Panc1 (cell line): ENCODE results near the gene WDR26. TPM values are rescaled to one million over a fixed set of nuclear protein-coding genes. Genes with fewer than 3 reads are reported as not detected.
"Not testable (repeated sequence)": the region's sequence is repeated elsewhere in the genome, so short reads cannot be mapped to it uniquely, and the experiment has no call there.

ENCODE experiments used
- ATAC-seq: fragments of 200-7000 bp; cut with Tn5 transposase; 2 replicates; pipeline ENCODE4 v1.9.1; 2020; ENCODE audit warnings: mild to moderate bottlenecking, moderate library complexity
- BruUV-seq: library from RNA; stranded (reverse); fragments of 400-500 nt; replicated peaks from 2 replicates; lab custom pipeline; 2021; lab: Mats Ljungman, UMichigan
- CTCF ChIA-PET: fragments of 300-600 bp; sonication (Branson Sonifier 250); formaldehyde crosslinking; loops from one replicate; lab custom pipeline; 2022; ENCODE audit warnings: antibody characterized with exemption; lab: Charles Lee
- POLR2A ChIA-PET: fragments of 300-600 bp; sonication (Branson Sonifier 250); formaldehyde crosslinking; loops from one replicate; lab custom pipeline; 2022; ENCODE audit warnings: antibody characterized with exemption; lab: Charles Lee
- DNase-seq: peaks from one replicate; pipeline ENCODE4 v3.0.0-alpha.2; 2010; ENCODE audit warnings: low read depth, low spot score
- H3K27ac ChIP-seq: 2 replicates; pipeline ENCODE4 v1.5.1; 2011; ENCODE audit warnings: mild to moderate bottlenecking, low read length, inconsistent platforms
- H3K27me3 ChIP-seq: fragments of 200-500 bp; sonication (Bioruptor generic); 2 replicates; pipeline ENCODE4 v1.6.0; 2014; ENCODE audit warnings: low read length, inconsistent platforms; ENCODE audit not compliant: control insufficient read depth, insufficient read depth
- H3K36me3 ChIP-seq: fragments of 200-500 bp; sonication (Bioruptor generic); 2 replicates; pipeline ENCODE4 v1.5.1; 2014; ENCODE audit warnings: inconsistent platforms, mild to moderate bottlenecking, low read length, moderate library complexity; ENCODE audit not compliant: control insufficient read depth, insufficient read depth
- H3K4me1 ChIP-seq: 2 replicates; pipeline ENCODE4 v1.5.1; 2011; ENCODE audit warnings: inconsistent platforms, mild to moderate bottlenecking, low read length, moderate library complexity; ENCODE audit not compliant: control insufficient read depth, insufficient read depth
- H3K4me3 ChIP-seq, 2 experiments: 2 replicates each; pipeline ENCODE4 v1.5.1; 2011 to 2012; ENCODE audit warnings: low read depth in 2 of 2, low read length in 2 of 2, mild to moderate bottlenecking in 2 of 2, inconsistent platforms in 1 of 2, moderate library complexity in 1 of 2
- H3K9me3 ChIP-seq: fragments of 200-500 bp; sonication (Bioruptor generic); 2 replicates; pipeline ENCODE4 v1.5.1; 2014; ENCODE audit warnings: low read depth, mild to moderate bottlenecking, inconsistent platforms, low read length, moderate library complexity; ENCODE audit not compliant: control insufficient read depth, insufficient read depth
- POLR2AphosphoS5 ChIP-seq: IDR thresholded peaks from 2 replicates; pipeline ENCODE4 v1.6.1; 2012; ENCODE audit warnings: mild to moderate bottlenecking, low read depth, low read length, moderate library complexity
- SIN3A ChIP-seq: IDR thresholded peaks from 2 replicates; pipeline ENCODE4 v1.6.1; 2012; ENCODE audit warnings: low read depth, mild to moderate bottlenecking, low read length, moderate library complexity, borderline replicate concordance; ENCODE audit not compliant: insufficient read depth
- TCF7L2 ChIP-seq: IDR thresholded peaks from 2 replicates; pipeline ENCODE4 v1.6.1; 2011; ENCODE audit warnings: mild to moderate bottlenecking, low read depth, low read length, inconsistent platforms
- in situ Hi-C: cut with HindIII; loops from 2 replicates; pipeline ENCODE4 v1.10.0; 2016; ENCODE audit warnings: low sequenced_read_pairs, low pct_unique_long_range_greater_than_20kb
- intact Hi-C: fragments of 100-400 bp; cut with micrococcal nuclease; formaldehyde crosslinking; loops from one replicate; pipeline ENCODE4 v1.10.0; 2022; ENCODE audit not compliant: unreplicated experiment
- total RNA-seq: library from RNA; stranded (reverse); gene quantifications from one replicate; pipeline ENCODE4 v1.2.1, GENCODE V29; 2021; ENCODE audit not compliant: unreplicated experiment
- TF ChIP-seq, protein P1 (sequence below): fragments of 450-650 bp; IDR thresholded peaks from 2 replicates; pipeline ENCODE4 v1.5.1; 2017; ENCODE audit warnings: mild to moderate bottlenecking
- TF ChIP-seq, protein P2 (sequence below), 2 experiments: IDR thresholded peaks; 2 replicates each; pipeline ENCODE4 v1.6.1; 2011 to 2012; ENCODE audit warnings: low read depth in 2 of 2, control low read depth in 1 of 2, low read length in 1 of 2, mild to moderate bottlenecking in 1 of 2, moderate library complexity in 1 of 2; ENCODE audit not compliant: insufficient read depth in 1 of 2

WDR26 gene
- total RNA-seq, 1 experiment from 2014 or later = 91.3 TPM

DNA sequence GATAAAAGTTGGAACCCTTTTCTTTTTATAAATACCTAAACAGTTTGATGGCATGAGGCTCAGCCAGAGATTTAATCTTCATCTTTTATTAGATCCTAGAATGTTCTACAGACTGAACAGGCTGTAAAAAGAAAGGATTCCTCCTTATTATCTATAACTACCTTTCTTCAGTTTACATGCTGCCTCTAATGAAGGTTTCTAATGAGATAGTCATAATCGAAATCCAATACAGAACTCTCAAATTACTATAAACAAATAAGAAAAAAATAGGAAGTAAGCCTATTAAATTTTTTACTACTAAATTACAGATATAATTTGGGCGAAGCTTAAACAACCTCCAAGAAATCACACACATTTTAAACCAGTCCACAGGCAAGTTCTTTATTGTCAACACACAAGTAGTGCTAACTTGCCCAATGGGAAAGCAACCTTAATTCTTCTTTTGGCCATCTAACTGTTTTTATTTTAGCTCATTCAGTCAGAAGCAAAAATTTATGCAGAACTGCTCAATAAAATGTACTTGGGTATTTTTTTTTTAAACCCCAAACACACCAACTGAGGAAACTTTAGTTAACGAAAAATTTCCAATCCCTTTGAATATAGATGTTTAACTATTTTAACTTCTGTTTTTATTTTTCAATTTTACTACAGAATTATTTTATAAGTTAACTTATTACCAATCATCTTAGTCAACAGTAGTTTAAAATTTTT is 4.8 kb downstream of the WDR26 start:
- DNase-seq (no peak), ATAC-seq (no peak)
- Histone ChIP-seq H3K4me1 (peaks cover 31% of the 10 kb centered on the region), H3K9me3 (no peaks in the 10 kb centered on the region), H3K36me3 (peaks cover 39% of the 10 kb centered on the region), H3K27me3 (no peaks in the 10 kb centered on the region), H3K4me3 (no peak overlapping the region), H3K27ac (no peak overlapping the region; the same call in 1 of the 2 replicates)
- in situ Hi-C loops = no loop called here
- POLR2A ChIA-PET = interaction anchor here (0.6 to 0.7 kb wide), 3 partner anchors 30 to 1317 kb away, joined by 3 to 9 read pairs (median 5); no protein-coding TSS in a partner anchor
- no TSS peak for BruUV-seq
- TF ChIP-seq TCF7L2 = no peak
- TF ChIP-seq POLR2AphosphoS5 = no peak
- TF ChIP-seq, protein P1, sequence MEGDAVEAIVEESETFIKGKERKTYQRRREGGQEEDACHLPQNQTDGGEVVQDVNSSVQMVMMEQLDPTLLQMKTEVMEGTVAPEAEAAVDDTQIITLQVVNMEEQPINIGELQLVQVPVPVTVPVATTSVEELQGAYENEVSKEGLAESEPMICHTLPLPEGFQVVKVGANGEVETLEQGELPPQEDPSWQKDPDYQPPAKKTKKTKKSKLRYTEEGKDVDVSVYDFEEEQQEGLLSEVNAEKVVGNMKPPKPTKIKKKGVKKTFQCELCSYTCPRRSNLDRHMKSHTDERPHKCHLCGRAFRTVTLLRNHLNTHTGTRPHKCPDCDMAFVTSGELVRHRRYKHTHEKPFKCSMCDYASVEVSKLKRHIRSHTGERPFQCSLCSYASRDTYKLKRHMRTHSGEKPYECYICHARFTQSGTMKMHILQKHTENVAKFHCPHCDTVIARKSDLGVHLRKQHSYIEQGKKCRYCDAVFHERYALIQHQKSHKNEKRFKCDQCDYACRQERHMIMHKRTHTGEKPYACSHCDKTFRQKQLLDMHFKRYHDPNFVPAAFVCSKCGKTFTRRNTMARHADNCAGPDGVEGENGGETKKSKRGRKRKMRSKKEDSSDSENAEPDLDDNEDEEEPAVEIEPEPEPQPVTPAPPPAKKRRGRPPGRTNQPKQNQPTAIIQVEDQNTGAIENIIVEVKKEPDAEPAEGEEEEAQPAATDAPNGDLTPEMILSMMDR = no peak
- no peak for TF ChIP-seq SIN3A
- TF ChIP-seq, protein P2, sequence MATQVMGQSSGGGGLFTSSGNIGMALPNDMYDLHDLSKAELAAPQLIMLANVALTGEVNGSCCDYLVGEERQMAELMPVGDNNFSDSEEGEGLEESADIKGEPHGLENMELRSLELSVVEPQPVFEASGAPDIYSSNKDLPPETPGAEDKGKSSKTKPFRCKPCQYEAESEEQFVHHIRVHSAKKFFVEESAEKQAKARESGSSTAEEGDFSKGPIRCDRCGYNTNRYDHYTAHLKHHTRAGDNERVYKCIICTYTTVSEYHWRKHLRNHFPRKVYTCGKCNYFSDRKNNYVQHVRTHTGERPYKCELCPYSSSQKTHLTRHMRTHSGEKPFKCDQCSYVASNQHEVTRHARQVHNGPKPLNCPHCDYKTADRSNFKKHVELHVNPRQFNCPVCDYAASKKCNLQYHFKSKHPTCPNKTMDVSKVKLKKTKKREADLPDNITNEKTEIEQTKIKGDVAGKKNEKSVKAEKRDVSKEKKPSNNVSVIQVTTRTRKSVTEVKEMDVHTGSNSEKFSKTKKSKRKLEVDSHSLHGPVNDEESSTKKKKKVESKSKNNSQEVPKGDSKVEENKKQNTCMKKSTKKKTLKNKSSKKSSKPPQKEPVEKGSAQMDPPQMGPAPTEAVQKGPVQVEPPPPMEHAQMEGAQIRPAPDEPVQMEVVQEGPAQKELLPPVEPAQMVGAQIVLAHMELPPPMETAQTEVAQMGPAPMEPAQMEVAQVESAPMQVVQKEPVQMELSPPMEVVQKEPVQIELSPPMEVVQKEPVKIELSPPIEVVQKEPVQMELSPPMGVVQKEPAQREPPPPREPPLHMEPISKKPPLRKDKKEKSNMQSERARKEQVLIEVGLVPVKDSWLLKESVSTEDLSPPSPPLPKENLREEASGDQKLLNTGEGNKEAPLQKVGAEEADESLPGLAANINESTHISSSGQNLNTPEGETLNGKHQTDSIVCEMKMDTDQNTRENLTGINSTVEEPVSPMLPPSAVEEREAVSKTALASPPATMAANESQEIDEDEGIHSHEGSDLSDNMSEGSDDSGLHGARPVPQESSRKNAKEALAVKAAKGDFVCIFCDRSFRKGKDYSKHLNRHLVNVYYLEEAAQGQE (IDR thresholded peaks at IDR 0.05; ENCODE audit: insufficient read depth in 1 of 2, low read depth in 2 of 2, low read length in 1 of 2) = no peak
- CTCF ChIA-PET = no interaction called here
- intact Hi-C loops = no loop called here

DNA sequence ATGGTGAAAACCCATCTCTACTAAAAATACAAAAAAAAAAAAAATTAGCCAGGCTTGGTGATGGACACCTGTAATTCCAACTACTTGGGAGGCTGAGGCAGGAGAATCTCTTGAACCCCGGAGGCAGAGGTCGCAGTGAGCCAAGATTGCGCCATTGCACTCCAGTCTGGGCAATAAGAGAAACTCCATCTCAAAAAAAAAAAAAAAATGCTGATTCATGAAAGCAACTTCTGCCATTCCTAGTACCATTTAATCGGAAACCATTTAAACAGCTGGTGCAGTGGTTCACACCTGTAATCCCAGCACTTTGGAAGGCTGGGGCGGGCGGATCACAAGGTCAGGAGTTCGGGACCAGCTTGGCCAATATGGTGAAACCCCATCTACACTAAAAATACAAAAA is 5.9 kb downstream of the WDR26 start:
- intact Hi-C loops, H3K4me3 ChIP-seq, H3K27ac ChIP-seq, BruUV-seq, ATAC-seq, in situ Hi-C loops, DNase-seq, CTCF ChIA-PET, H3K27me3 ChIP-seq, H3K9me3 ChIP-seq: not testable (repeated sequence)
- Histone ChIP-seq H3K4me1 (peaks cover 31% of the 10 kb centered on the region), H3K36me3 (peaks cover 49% of the 10 kb centered on the region)
- POLR2A ChIA-PET = interaction anchor here (0.6 kb wide), 1 partner anchor 308 kb away, joined by 5 read pairs; no protein-coding TSS in a partner anchor

DNA sequence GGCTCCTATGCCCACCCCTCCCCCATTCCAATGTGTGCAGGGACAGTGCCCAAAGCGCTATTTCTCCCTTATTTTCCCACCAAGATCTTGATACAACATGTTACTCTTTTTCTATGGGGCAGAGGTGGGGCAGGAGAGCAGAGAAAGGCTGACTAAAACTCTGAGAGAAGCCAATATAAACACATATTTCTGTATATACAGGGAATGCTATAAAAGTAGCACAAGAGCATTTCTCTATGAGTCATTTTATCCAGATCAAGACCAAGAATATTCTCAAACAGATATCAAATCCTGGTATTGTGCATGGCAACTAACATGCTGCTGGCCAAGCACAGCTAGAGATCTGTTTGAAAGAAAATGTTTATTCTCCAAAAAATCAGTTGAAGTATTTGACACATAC is 7.3 kb downstream of the WDR26 start:
- BruUV-seq = no TSS peak
- intact Hi-C loops = no loop called here
- H3K27ac ChIP-seq = peak overlapping the region; percentile 21; the same call in 1 of the 2 replicates
- ATAC-seq (peak; percentile 77), DNase-seq (no peak)
- peaks cover 57% of the 10 kb centered on the region for H3K36me3 ChIP-seq
- peaks cover 31% of the 10 kb centered on the region for H3K4me1 ChIP-seq
- no peaks in the 10 kb centered on the region for H3K9me3 ChIP-seq
- ChIA-PET CTCF (no interaction called here), POLR2A (interaction anchor here (0.5 kb wide), 1 partner anchor 60 kb away, joined by 5 read pairs; no protein-coding TSS in a partner anchor)
- no peak overlapping the region for H3K4me3 ChIP-seq
- no peaks in the 10 kb centered on the region for H3K27me3 ChIP-seq
- TF ChIP-seq TCF7L2 (no peak), SIN3A (no peak), POLR2AphosphoS5 (no peak)
- TF ChIP-seq, protein P2 (IDR thresholded peaks at IDR 0.05; ENCODE audit: insufficient read depth in 1 of 2, low read depth in 2 of 2, low read length in 1 of 2) = no peak
- TF ChIP-seq, protein P1 = no peak
- in situ Hi-C loops = no loop called here
